ENCODE results near the gene CAPN13.

CAPN13 gene

GRCh38 chr2:30807249-30807648 is at the start of gene CAPN13:
Gene CAPN13 (minus strand): TSS chr2:30807446. CDS start chr2:30787325, 20,121 bp downstream.
- no peak for DNase-seq

- no peak for DNase-seq
Measured at GRCh38 chr2:30847841-30848240, 40.6 kb upstream of the CAPN13 start.

- no peak for DNase-seq
Measured at GRCh38 chr2:30847329-30847728, 40.1 kb upstream of the CAPN13 start.

GRCh38 chr2:30828586-30828985 is 21.3 kb upstream of the CAPN13 start:
- DNase-seq, result no peak

- DNase-seq, result no peak
Measured at GRCh38 chr2:30826916-30827315, 19.7 kb upstream of the CAPN13 start.

GRCh38 chr2:30826481-30826880 is 19.2 kb upstream of the CAPN13 start:
- DNase-seq, result no peak

GRCh38 chr2:30823452-30823851 is 16.2 kb upstream of the CAPN13 start:
- DNase-seq, result no peak

GRCh38 chr2:30821960-30822359 is 14.7 kb upstream of the CAPN13 start:
- no peak for DNase-seq

GRCh38 chr2:30820381-30821055 is 13.3 kb upstream of the CAPN13 start:
- DNase-seq, result no peak

GRCh38 chr2:30809938-30810337 is 2.7 kb upstream of the CAPN13 start:
- DNase-seq, result no peak

- DNase-seq, result no peak
Measured at GRCh38 chr2:30808695-30809094, 1.4 kb upstream of the CAPN13 start.

GRCh38 chr2:30803281-30803680 is 4.0 kb downstream of the CAPN13 start:
- no peak for DNase-seq

GRCh38 chr2:30802611-30803010 is 4.6 kb downstream of the CAPN13 start:
- DNase-seq, result no peak

- DNase-seq, result no peak
Measured at GRCh38 chr2:30801821-30802455, 5.3 kb downstream of the CAPN13 start.

GRCh38 chr2:30800159-30800558 is 7.1 kb downstream of the CAPN13 start:
- DNase-seq, result no peak

- no peak for DNase-seq
Measured at GRCh38 chr2:30799366-30799765, 7.9 kb downstream of the CAPN13 start.

GRCh38 chr2:30798536-30798991 is 8.7 kb downstream of the CAPN13 start:
- DNase-seq, result no peak

- DNase-seq, result no peak
Measured at GRCh38 chr2:30797381-30798015, 9.7 kb downstream of the CAPN13 start.

- no peak for DNase-seq
Measured at GRCh38 chr2:30796699-30797098, 10.5 kb downstream of the CAPN13 start.

GRCh38 chr2:30792521-30792920 is 14.7 kb downstream of the CAPN13 start:
- DNase-seq, result no peak

GRCh38 chr2:30790879-30791278 is 16.4 kb downstream of the CAPN13 start:
- DNase-seq, result no peak

GRCh38 chr2:30789670-30790210 is 17.5 kb downstream of the CAPN13 start:
- no peak for DNase-seq

- DNase-seq, result no peak
Measured at GRCh38 chr2:30786923-30787685, 20.1 kb downstream of the CAPN13 start.

All from HCEC 1CT (cell line).